ENCODE measurements around the gene BTBD19. TPM values are rescaled to one million over a fixed set of nuclear protein-coding genes. Genes with fewer than 3 reads are reported as not detected.

The BTBD19 gene
- total and polyA plus RNA-seq, 9 of the 15 experiments (the other 6 are each of a cell fraction or from before 2014, with no cell fraction given), result 0.22 to 2.0 (median 0.95) TPM

DNA sequence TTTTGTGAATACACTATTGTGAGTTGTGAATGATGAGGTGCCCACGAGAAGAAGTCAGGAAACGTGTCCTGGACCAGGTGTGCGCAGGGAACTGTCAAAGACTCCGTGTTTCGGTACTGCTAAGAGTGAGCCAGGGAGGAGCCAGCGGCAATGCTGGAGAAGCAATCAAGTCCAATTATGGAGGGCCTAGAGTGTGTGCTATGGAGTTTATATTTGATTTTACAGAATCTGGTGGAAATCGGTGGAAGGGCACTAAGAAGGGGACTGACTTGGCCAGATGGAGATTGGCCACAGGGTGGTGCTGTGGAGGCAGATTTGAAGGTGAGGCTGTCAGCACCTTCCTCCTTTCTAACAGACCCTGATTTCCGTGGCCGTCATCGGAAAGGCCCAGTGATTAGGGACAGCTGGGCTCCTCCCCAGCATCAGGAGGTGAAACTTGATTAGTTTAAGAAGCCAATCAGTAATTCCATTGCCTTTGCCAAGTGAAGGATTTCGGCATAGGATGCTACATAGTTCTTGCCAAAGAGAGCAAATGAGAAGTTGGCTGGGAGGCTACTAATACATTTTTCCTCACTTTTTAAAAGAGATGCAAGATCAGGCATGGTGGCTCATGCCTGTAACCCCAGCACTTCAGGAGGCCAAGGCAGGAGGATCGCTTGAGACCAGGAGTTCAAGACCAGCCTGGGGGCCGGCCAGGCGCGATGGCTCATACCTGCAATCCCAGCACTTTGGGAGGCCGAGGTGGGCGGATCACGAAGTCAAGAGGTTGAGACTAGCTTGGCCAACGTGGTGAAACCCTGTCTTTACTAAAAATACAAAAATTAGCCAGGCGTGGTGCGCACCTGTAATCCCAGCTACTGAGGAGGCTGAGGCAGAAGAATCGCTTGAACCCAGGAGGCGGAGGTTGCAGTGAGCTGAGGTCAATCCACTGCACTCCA, 27.7 kb downstream of the BTBD19 start (continued):
- no peak for TF ChIP-seq RBM22 (IDR thresholded peaks at IDR 0.05; ENCODE audit: low read depth, low read length, poor library complexity, severe bottlenecking)
- no peak for TF ChIP-seq ERF (CRISPR knock-in tag; IDR thresholded peaks at IDR 0.05)
- TF ChIP-seq, protein P1, sequence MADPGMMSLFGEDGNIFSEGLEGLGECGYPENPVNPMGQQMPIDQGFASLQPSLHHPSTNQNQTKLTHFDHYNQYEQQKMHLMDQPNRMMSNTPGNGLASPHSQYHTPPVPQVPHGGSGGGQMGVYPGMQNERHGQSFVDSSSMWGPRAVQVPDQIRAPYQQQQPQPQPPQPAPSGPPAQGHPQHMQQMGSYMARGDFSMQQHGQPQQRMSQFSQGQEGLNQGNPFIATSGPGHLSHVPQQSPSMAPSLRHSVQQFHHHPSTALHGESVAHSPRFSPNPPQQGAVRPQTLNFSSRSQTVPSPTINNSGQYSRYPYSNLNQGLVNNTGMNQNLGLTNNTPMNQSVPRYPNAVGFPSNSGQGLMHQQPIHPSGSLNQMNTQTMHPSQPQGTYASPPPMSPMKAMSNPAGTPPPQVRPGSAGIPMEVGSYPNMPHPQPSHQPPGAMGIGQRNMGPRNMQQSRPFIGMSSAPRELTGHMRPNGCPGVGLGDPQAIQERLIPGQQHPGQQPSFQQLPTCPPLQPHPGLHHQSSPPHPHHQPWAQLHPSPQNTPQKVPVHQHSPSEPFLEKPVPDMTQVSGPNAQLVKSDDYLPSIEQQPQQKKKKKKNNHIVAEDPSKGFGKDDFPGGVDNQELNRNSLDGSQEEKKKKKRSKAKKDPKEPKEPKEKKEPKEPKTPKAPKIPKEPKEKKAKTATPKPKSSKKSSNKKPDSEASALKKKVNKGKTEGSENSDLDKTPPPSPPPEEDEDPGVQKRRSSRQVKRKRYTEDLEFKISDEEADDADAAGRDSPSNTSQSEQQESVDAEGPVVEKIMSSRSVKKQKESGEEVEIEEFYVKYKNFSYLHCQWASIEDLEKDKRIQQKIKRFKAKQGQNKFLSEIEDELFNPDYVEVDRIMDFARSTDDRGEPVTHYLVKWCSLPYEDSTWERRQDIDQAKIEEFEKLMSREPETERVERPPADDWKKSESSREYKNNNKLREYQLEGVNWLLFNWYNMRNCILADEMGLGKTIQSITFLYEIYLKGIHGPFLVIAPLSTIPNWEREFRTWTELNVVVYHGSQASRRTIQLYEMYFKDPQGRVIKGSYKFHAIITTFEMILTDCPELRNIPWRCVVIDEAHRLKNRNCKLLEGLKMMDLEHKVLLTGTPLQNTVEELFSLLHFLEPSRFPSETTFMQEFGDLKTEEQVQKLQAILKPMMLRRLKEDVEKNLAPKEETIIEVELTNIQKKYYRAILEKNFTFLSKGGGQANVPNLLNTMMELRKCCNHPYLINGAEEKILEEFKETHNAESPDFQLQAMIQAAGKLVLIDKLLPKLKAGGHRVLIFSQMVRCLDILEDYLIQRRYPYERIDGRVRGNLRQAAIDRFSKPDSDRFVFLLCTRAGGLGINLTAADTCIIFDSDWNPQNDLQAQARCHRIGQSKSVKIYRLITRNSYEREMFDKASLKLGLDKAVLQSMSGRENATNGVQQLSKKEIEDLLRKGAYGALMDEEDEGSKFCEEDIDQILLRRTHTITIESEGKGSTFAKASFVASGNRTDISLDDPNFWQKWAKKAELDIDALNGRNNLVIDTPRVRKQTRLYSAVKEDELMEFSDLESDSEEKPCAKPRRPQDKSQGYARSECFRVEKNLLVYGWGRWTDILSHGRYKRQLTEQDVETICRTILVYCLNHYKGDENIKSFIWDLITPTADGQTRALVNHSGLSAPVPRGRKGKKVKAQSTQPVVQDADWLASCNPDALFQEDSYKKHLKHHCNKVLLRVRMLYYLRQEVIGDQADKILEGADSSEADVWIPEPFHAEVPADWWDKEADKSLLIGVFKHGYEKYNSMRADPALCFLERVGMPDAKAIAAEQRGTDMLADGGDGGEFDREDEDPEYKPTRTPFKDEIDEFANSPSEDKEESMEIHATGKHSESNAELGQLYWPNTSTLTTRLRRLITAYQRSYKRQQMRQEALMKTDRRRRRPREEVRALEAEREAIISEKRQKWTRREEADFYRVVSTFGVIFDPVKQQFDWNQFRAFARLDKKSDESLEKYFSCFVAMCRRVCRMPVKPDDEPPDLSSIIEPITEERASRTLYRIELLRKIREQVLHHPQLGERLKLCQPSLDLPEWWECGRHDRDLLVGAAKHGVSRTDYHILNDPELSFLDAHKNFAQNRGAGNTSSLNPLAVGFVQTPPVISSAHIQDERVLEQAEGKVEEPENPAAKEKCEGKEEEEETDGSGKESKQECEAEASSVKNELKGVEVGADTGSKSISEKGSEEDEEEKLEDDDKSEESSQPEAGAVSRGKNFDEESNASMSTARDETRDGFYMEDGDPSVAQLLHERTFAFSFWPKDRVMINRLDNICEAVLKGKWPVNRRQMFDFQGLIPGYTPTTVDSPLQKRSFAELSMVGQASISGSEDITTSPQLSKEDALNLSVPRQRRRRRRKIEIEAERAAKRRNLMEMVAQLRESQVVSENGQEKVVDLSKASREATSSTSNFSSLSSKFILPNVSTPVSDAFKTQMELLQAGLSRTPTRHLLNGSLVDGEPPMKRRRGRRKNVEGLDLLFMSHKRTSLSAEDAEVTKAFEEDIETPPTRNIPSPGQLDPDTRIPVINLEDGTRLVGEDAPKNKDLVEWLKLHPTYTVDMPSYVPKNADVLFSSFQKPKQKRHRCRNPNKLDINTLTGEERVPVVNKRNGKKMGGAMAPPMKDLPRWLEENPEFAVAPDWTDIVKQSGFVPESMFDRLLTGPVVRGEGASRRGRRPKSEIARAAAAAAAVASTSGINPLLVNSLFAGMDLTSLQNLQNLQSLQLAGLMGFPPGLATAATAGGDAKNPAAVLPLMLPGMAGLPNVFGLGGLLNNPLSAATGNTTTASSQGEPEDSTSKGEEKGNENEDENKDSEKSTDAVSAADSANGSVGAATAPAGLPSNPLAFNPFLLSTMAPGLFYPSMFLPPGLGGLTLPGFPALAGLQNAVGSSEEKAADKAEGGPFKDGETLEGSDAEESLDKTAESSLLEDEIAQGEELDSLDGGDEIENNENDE (IDR thresholded peaks at IDR 0.05; ENCODE audit: low read depth, low read length), result no peak
- TF ChIP-seq HOXB6 (CRISPR knock-in tag; IDR thresholded peaks at IDR 0.05; ENCODE audit: borderline replicate concordance), result no peak
- no peak for TF ChIP-seq CREB1 (IDR thresholded peaks at IDR 0.05)
- TF ChIP-seq CREB1 (CRISPR knock-in tag; IDR thresholded peaks at IDR 0.05), result no peak
- peak; percentile 75 for TF ChIP-seq CBFA2T3 (IDR thresholded peaks at IDR 0.05)
- TF ChIP-seq ZNF445 (CRISPR knock-in tag; IDR thresholded peaks at IDR 0.05; ENCODE audit: low read depth), result no peak
- no peak for TF ChIP-seq ZBED1 (IDR thresholded peaks at IDR 0.05)
- TF ChIP-seq, protein P2, sequence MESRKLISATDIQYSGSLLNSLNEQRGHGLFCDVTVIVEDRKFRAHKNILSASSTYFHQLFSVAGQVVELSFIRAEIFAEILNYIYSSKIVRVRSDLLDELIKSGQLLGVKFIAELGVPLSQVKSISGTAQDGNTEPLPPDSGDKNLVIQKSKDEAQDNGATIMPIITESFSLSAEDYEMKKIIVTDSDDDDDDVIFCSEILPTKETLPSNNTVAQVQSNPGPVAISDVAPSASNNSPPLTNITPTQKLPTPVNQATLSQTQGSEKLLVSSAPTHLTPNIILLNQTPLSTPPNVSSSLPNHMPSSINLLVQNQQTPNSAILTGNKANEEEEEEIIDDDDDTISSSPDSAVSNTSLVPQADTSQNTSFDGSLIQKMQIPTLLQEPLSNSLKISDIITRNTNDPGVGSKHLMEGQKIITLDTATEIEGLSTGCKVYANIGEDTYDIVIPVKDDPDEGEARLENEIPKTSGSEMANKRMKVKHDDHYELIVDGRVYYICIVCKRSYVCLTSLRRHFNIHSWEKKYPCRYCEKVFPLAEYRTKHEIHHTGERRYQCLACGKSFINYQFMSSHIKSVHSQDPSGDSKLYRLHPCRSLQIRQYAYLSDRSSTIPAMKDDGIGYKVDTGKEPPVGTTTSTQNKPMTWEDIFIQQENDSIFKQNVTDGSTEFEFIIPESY (CRISPR knock-in tag; IDR thresholded peaks at IDR 0.05), result no peak
- TF ChIP-seq SMARCC2 (IDR thresholded peaks at IDR 0.05; ENCODE audit: low read depth), result no peak
- TF ChIP-seq, protein P3, sequence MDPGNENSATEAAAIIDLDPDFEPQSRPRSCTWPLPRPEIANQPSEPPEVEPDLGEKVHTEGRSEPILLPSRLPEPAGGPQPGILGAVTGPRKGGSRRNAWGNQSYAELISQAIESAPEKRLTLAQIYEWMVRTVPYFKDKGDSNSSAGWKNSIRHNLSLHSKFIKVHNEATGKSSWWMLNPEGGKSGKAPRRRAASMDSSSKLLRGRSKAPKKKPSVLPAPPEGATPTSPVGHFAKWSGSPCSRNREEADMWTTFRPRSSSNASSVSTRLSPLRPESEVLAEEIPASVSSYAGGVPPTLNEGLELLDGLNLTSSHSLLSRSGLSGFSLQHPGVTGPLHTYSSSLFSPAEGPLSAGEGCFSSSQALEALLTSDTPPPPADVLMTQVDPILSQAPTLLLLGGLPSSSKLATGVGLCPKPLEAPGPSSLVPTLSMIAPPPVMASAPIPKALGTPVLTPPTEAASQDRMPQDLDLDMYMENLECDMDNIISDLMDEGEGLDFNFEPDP (CRISPR knock-in tag; IDR thresholded peaks at IDR 0.05), result no peak
- no peak for TF ChIP-seq ZNF124 (CRISPR knock-in tag; IDR thresholded peaks at IDR 0.05)

Measured in K562 (cell line).